ENCODE results near the gene HEMK1. TPM values are rescaled to one million over a fixed set of nuclear protein-coding genes. Genes with fewer than 3 reads are reported as not detected.

The HEMK1 gene
- total RNA-seq, 2 experiments from 2014 or later: 49.6 to 50.1 TPM

- DNase-seq: no peak
- POLR2A ChIA-PET: interaction anchor here (0.6 to 1.6 kb wide), 2 partner anchors 9 to 215 kb away, joined by 3 read pairs; no protein-coding TSS in a partner anchor
- H3K9me3 Mint-ChIP-seq: no peaks in the 10 kb centered on the region
- no peaks in the 10 kb centered on the region for H3K36me3 Mint-ChIP-seq (ENCODE audit: low read depth)
- peaks cover 10% of the 10 kb centered on the region for H3K4me1 Mint-ChIP-seq
- no peak overlapping the region for H3K4me3 Mint-ChIP-seq
- H3K27ac Mint-ChIP-seq: no peak overlapping the region
- H3K27me3 Mint-ChIP-seq: no peaks in the 10 kb centered on the region
- CTCF ChIA-PET: interaction anchor here (0.6 to 2.0 kb wide), 6 partner anchors 9 to 205 kb away, joined by 3 to 9 read pairs (median 4); partner anchors contain the start of gene C3orf18
Observed at GRCh38 chr3:50551681-50552435, 17.5 kb upstream of the HEMK1 start.

DNA sequence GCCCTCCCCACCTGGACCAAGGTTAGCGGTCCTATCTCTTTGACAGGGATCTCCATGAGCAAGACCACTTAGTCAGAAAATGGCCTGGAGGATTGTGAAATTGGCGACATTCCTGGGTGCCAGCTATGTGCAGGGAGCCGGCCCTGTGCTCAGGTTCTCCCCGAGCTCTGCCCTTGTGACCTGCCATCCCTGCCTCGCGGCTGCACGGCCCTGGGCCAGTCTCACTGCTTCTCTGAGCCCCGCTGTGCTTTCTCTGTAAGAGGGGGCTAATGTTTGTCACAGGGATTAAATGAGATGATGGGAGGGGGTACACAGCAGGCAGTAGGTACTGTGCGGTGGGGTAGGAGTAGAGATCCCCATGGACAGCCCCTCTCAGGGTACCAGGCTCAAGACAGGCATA lies 16.7 kb upstream of the HEMK1 start:
- DNase-seq: no peak
- H3K4me3 Mint-ChIP-seq: no peak overlapping the region
- no peaks in the 10 kb centered on the region for H3K9me3 Mint-ChIP-seq
- ChIA-PET CTCF (interaction anchor here (0.6 to 2.0 kb wide), 2 partner anchors 61 to 206 kb away, joined by 3 to 9 read pairs; no protein-coding TSS in a partner anchor), POLR2A (interaction anchor here (3.9 kb wide), 1 partner anchor 18 kb away, joined by 27 read pairs; the partner anchor contains the start of gene HEMK1)
- H3K4me1 Mint-ChIP-seq: peaks cover 10% of the 10 kb centered on the region
- H3K36me3 Mint-ChIP-seq (ENCODE audit: low read depth): no peaks in the 10 kb centered on the region
- H3K27ac Mint-ChIP-seq: no peak overlapping the region
- H3K27me3 Mint-ChIP-seq: no peaks in the 10 kb centered on the region

DNA sequence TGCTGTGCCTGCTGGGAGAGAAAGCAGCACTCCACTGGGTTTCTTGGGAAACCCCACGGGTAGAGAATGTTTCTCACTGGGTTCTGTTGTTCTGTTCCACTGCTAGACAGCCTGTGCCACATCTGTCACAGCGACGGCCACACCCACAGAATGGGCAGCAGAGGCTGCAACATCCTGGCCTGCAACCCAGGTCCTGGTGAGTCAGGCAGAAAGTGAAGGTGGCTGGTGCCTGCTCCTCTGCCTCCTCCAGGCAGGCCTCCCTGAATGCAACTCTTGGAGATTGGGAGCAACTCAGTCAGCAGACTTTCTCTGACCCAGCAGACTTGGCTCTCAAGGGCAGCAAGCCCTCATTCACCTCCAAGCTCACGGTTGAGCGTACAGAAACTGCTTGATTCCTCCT lies 14.8 kb upstream of the HEMK1 start:
- Mint-ChIP-seq H3K36me3 (ENCODE audit: low read depth) (no peaks in the 10 kb centered on the region), H3K27ac (no peak overlapping the region), H3K4me3 (no peak overlapping the region), H3K27me3 (no peaks in the 10 kb centered on the region), H3K9me3 (no peaks in the 10 kb centered on the region), H3K4me1 (peaks cover 10% of the 10 kb centered on the region)
- CTCF ChIA-PET: interaction anchor here (1.0 to 1.4 kb wide), 2 partner anchors 12 to 13 kb away, joined by 3 to 5 read pairs; partner anchors contain the start of gene C3orf18
- POLR2A ChIA-PET: interaction anchor here (0.8 to 3.9 kb wide), 4 partner anchors 13 to 59 kb away, joined by 4 to 27 read pairs (median 7); partner anchors contain the start of genes C3orf18 and HEMK1
- peak; percentile 50 for DNase-seq

- ChIA-PET CTCF (interaction anchor here (2.0 kb wide), 1 partner anchor 15 kb away, joined by 7 read pairs; no protein-coding TSS in a partner anchor), POLR2A (interaction anchor here (1.1 to 1.7 kb wide), 6 partner anchors 10 to 56 kb away, joined by 3 to 8 read pairs (median 5); partner anchors contain the start of genes C3orf18 and HEMK1)
- H3K9me3 Mint-ChIP-seq: no peaks in the 10 kb centered on the region
- H3K4me3 Mint-ChIP-seq: no peak overlapping the region
- H3K4me1 Mint-ChIP-seq: peaks cover 10% of the 10 kb centered on the region
- DNase-seq: no peak
- H3K27ac Mint-ChIP-seq: no peak overlapping the region
- no peaks in the 10 kb centered on the region for H3K27me3 Mint-ChIP-seq
- H3K36me3 Mint-ChIP-seq (ENCODE audit: low read depth): no peaks in the 10 kb centered on the region
Observed at GRCh38 chr3:50557106-50557505, 12.2 kb upstream of the HEMK1 start.

DNA sequence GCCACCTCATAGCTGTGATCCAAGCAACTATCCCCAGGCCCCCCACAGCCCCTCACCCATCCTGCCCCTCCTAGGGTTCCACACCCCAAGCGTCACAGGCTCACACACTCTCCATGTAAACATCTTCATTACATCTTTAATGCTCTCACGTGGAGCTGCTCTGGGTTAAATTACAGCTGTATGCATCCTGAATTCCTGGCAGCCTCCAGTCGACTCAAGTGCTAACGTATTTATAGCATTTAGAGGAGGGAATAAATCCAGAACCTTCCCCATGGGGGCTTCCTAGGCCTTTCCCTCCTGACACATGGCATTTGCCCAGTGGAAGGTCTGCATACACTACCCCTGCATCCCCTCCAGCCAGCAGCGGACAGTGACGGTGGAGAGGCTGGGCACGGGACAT lies 11.4 kb upstream of the HEMK1 start:
- Mint-ChIP-seq H3K36me3 (ENCODE audit: low read depth) (no peaks in the 10 kb centered on the region), H3K4me1 (peaks cover 12% of the 10 kb centered on the region), H3K27ac (no peak overlapping the region), H3K4me3 (no peak overlapping the region), H3K9me3 (no peaks in the 10 kb centered on the region), H3K27me3 (no peaks in the 10 kb centered on the region)
- POLR2A ChIA-PET: interaction anchor here (1.2 to 1.4 kb wide), 2 partner anchors 11 to 39 kb away, joined by 3 to 8 read pairs; partner anchors contain the start of gene HEMK1
- CTCF ChIA-PET: interaction anchor here (2.0 kb wide), 1 partner anchor 16 kb away, joined by 7 read pairs; no protein-coding TSS in a partner anchor
- DNase-seq: no peak

DNA sequence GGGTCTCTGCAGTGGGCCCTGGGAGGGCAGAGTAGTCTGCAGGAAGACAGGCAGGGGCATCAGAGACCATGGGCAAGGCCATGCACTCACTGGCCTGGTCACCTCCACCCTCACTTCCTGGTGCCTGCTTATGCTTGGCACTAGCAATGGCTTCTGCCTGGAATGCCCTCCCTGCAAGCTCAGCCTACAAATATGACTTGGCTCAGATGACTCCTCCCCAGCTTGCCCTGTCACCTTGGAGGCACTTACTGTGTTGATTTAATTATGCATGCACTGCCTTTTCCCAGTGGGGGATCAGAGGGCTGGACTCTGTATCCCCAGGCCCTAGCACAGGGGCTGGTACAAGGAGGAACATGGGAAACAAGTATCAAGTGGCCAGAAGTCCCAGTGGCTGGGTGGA lies 9.6 kb upstream of the HEMK1 start:
- Mint-ChIP-seq H3K4me3 (no peak overlapping the region), H3K27ac (no peak overlapping the region), H3K27me3 (no peaks in the 10 kb centered on the region), H3K4me1 (peaks cover 20% of the 10 kb centered on the region), H3K36me3 (ENCODE audit: low read depth) (peaks cover 3% of the 10 kb centered on the region), H3K9me3 (no peaks in the 10 kb centered on the region)
- DNase-seq: no peak
- POLR2A ChIA-PET: interaction anchor here (0.6 to 37.3 kb wide), 3 partner anchors 13 to 53 kb away, joined by 3 to 4963 read pairs (median 5); partner anchors contain the start of genes CISH and MAPKAPK3
- CTCF ChIA-PET: interaction anchor here (1.5 kb wide), 1 partner anchor 56 kb away, joined by 4 read pairs; no protein-coding TSS in a partner anchor

- no peak overlapping the region for H3K4me3 Mint-ChIP-seq
- ChIA-PET CTCF (no interaction called here), POLR2A (interaction anchor here (37.3 kb wide), 1 partner anchor 50 kb away, joined by 4963 read pairs; the partner anchor contains the start of genes CISH and MAPKAPK3)
- no peaks in the 10 kb centered on the region for H3K9me3 Mint-ChIP-seq
- peaks cover 29% of the 10 kb centered on the region for H3K4me1 Mint-ChIP-seq
- H3K36me3 Mint-ChIP-seq (ENCODE audit: low read depth): peaks cover 3% of the 10 kb centered on the region
- no peak for DNase-seq
- no peaks in the 10 kb centered on the region for H3K27me3 Mint-ChIP-seq
- H3K27ac Mint-ChIP-seq: no peak overlapping the region
Observed at GRCh38 chr3:50562861-50563260, 6.5 kb upstream of the HEMK1 start.

- no peak for DNase-seq
- Mint-ChIP-seq H3K4me1 (peaks cover 36% of the 10 kb centered on the region), H3K4me3 (no peak overlapping the region), H3K27me3 (no peaks in the 10 kb centered on the region), H3K36me3 (ENCODE audit: low read depth) (peaks cover 3% of the 10 kb centered on the region), H3K27ac (no peak overlapping the region), H3K9me3 (no peaks in the 10 kb centered on the region)
- ChIA-PET POLR2A (interaction anchor here (1.5 to 37.3 kb wide), 2 partner anchors 15 to 49 kb away, joined by 4 to 4963 read pairs; partner anchors contain the start of genes CISH and MAPKAPK3), CTCF (no interaction called here)
Observed at GRCh38 chr3:50563867-50564266, 5.5 kb upstream of the HEMK1 start.

- peaks cover 36% of the 10 kb centered on the region for H3K4me1 Mint-ChIP-seq
- H3K27ac Mint-ChIP-seq: no peak overlapping the region
- no peaks in the 10 kb centered on the region for H3K27me3 Mint-ChIP-seq
- ChIA-PET POLR2A (interaction anchor here (1.5 to 37.3 kb wide), 2 partner anchors 16 to 49 kb away, joined by 4 to 4963 read pairs; partner anchors contain the start of genes CISH and MAPKAPK3), CTCF (no interaction called here)
- DNase-seq: no peak
- H3K36me3 Mint-ChIP-seq (ENCODE audit: low read depth): peaks cover 3% of the 10 kb centered on the region
- H3K9me3 Mint-ChIP-seq: no peaks in the 10 kb centered on the region
- no peak overlapping the region for H3K4me3 Mint-ChIP-seq
Observed at GRCh38 chr3:50564321-50564720, 5.0 kb upstream of the HEMK1 start.

DNA sequence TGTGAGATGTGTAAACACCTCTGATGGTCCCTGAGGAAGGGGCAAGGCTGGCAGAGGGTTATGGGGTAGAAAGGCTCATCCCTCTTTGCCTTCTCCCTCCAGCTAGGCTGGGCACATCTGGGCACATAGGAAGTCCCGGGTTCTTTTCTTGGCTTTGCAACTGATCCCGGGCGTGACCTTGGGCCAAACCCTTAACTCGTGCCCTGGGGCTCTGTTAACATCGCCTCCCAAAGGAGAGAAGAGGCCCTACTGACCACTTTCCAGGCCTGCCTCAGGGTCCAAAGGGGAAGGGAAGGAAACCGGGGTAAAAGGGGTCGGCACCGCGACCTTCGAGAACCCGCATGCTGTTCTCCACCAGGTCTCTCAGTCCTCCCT lies 2.3 kb upstream of the HEMK1 start:
- Mint-ChIP-seq H3K36me3 (ENCODE audit: low read depth) (peaks cover 19% of the 10 kb centered on the region), H3K4me1 (peaks cover 56% of the 10 kb centered on the region), H3K27ac (no peak overlapping the region), H3K9me3 (no peaks in the 10 kb centered on the region), H3K4me3 (peak overlapping the region; percentile 66), H3K27me3 (no peaks in the 10 kb centered on the region)
- no peak for DNase-seq
- ChIA-PET POLR2A (interaction anchor here (0.8 to 37.3 kb wide), 7 partner anchors 10 to 229 kb away, joined by 3 to 4963 read pairs (median 5); partner anchors contain the start of genes CISH, MAPKAPK3 and RASSF1), CTCF (interaction anchor here (0.9 to 18.5 kb wide), 7 partner anchors 16 to 86 kb away, joined by 3 to 854 read pairs (median 5); partner anchors contain the start of genes CISH and MAPKAPK3)

- no peaks in the 10 kb centered on the region for H3K27me3 Mint-ChIP-seq
- peaks cover 62% of the 10 kb centered on the region for H3K4me1 Mint-ChIP-seq
- peak; percentile 97 for DNase-seq
- peaks cover 19% of the 10 kb centered on the region for H3K36me3 Mint-ChIP-seq (ENCODE audit: low read depth)
- ChIA-PET CTCF (interaction anchor here (0.8 to 18.5 kb wide), 8 partner anchors 13 to 85 kb away, joined by 3 to 854 read pairs (median 5); partner anchors contain the start of genes CISH and MAPKAPK3), POLR2A (interaction anchor here (0.8 to 37.3 kb wide), 8 partner anchors 11 to 229 kb away, joined by 3 to 4963 read pairs (median 4); partner anchors contain the start of genes CISH, MAPKAPK3 and RASSF1)
- no peaks in the 10 kb centered on the region for H3K9me3 Mint-ChIP-seq
- H3K4me3 Mint-ChIP-seq: peak within 1 kb of the TSS; percentile 98
- peak within 1 kb of the TSS; percentile 97 for H3K27ac Mint-ChIP-seq
Observed at GRCh38 chr3:50567386-50568167, 1.7 kb upstream of the HEMK1 start, which contains the start of gene C3orf18. TSS of gene C3orf18 (minus strand) at chr3:50567747. CDS start at chr3:50565699, 2,048 bp downstream.
